K562 (cell line): ENCODE results near the gene DEPP1. TPM values are rescaled to one million over a fixed set of nuclear protein-coding genes. Genes with fewer than 3 reads are reported as not detected.

ENCODE experiments used
- ARID2 ChIP-seq: fragments of 450-650 bp; IDR thresholded peaks from 2 replicates; pipeline ENCODE4 v1.6.1; 2017; ENCODE audit warnings: antibody characterized with exemption, mild to moderate bottlenecking
- CBFB ChIP-seq: sonication (generic); formaldehyde crosslinking; IDR thresholded peaks from 2 replicates; pipeline ENCODE4 v1.4.0; 2020; ENCODE audit warnings: mild to moderate bottlenecking, missing genetic modification reagents
- CBX1 ChIP-seq: sonication (generic); IDR thresholded peaks from 2 replicates; pipeline ENCODE4 v1.6.1; 2016; ENCODE audit warnings: antibody characterized with exemption, low read depth, mild to moderate bottlenecking
- CBX2 ChIP-seq: fragments of 200-600 bp; sonication (generic); IDR thresholded peaks from one replicate; pipeline ENCODE4 v1.6.1; 2012; ENCODE audit warnings: mild to moderate bottlenecking, low read length, inconsistent platforms; ENCODE audit not compliant: insufficient read depth, poor library complexity, severe bottlenecking
- CREBBP ChIP-seq: IDR thresholded peaks from one replicate; pipeline ENCODE4 v1.6.1; 2012; ENCODE audit warnings: low read depth, mild to moderate bottlenecking, control low read depth, inconsistent platforms, low read length
- FOXK1 ChIP-seq: sonication (generic); formaldehyde crosslinking; IDR thresholded peaks from 2 replicates; pipeline ENCODE4 v1.8.0; 2022; ENCODE audit warnings: missing genetic modification reagents, mild to moderate bottlenecking, borderline replicate concordance
- KLF16 ChIP-seq: IDR thresholded peaks from 2 replicates; pipeline ENCODE4 v1.6.1; 2016; ENCODE audit warnings: antibody characterized with exemption
- MYC ChIP-seq, 2 experiments: fragments of 250-450 bp in 1 of 2; sonication (Bioruptor Pico) in 1 of 2; IDR thresholded peaks; 2 replicates each; pipeline versions ENCODE4 v1.5.1 to v1.6.1; 2012 to 2021; ENCODE audit warnings: low read depth in 2 of 2, borderline replicate concordance in 1 of 2, improper control_type of control experiment in 1 of 2, low read length in 1 of 2, mild to moderate bottlenecking in 1 of 2, moderate library complexity in 1 of 2
- NRF1 ChIP-seq, 2 experiments: fragments of 450-650 bp; IDR thresholded peaks in 1 of 2; conservative IDR thresholded peaks in 1 of 2; 2 replicates each; pipeline ENCODE4 v1.6.1; 2014; ENCODE audit warnings: mild to moderate bottlenecking in 2 of 2
- NUFIP1 ChIP-seq: fragments of 450-650 bp; IDR thresholded peaks from 2 replicates; pipeline ENCODE4 v1.6.1; 2018; ENCODE audit not compliant: partially characterized antibody
- PHB ChIP-seq: fragments of 250-450 bp; sonication (Bioruptor Pico); IDR thresholded peaks from 2 replicates; pipeline ENCODE4 v1.5.0; 2021
- RBM14 ChIP-seq: fragments of 200-400 bp; formaldehyde crosslinking; IDR thresholded peaks from 2 replicates; pipeline ENCODE4 v1.6.1; 2018; ENCODE audit warnings: low read depth, mild to moderate bottlenecking, low read length, moderate library complexity, borderline replicate concordance; ENCODE audit not compliant: insufficient read depth
- SRF ChIP-seq, 2 experiments: fragments of 250-450, 450-650 bp in 1 of 2; sonication (Bioruptor Pico) in 1 of 2; sonication (generic) in 1 of 2; formaldehyde crosslinking; IDR thresholded peaks; 2 replicates each; pipeline versions ENCODE4 v1.5.0 to v1.5.1; 2020 to 2022; ENCODE audit warnings: mild to moderate bottlenecking in 1 of 2, missing genetic modification reagents in 1 of 2
- STAG1 ChIP-seq: sonication (generic); formaldehyde crosslinking; IDR thresholded peaks from 2 replicates; pipeline ENCODE4 v1.5.0; 2020; ENCODE audit warnings: missing genetic modification reagents, borderline replicate concordance
- ZC3H11A ChIP-seq: IDR thresholded peaks from 2 replicates; pipeline ENCODE4 v1.6.1; 2012; ENCODE audit warnings: low read depth, low read length, improper control_type of control experiment
- ZNF445 ChIP-seq: fragments of 250-450 bp; sonication (Bioruptor Pico); IDR thresholded peaks from 2 replicates; pipeline ENCODE4 v1.4.0; 2020; ENCODE audit warnings: low read depth, mild to moderate bottlenecking, moderate library complexity
- ZNF79 ChIP-seq: fragments of 250-450 bp; sonication (Bioruptor Pico); IDR thresholded peaks from 2 replicates; pipeline ENCODE4 v1.4.0; 2020; ENCODE audit warnings: low read depth, mild to moderate bottlenecking, moderate library complexity
- polyA plus RNA-seq, 8 experiments: library from polyadenylated mRNA; depleted of rRNA in 4 of 8; stranded (reverse) in 5 of 8; unstranded in 3 of 8; fragments of >200 nt; fragmentation: Nextera tagmentation in 2 of 8; fragmentation: Illumina TruSeq in 1 of 8; extraction: Ambion mirVana in 2 of 8; extraction: Trizol in 1 of 8; gene quantifications; 2 replicates each; pipeline versions ENCODE4 v1.2.1 to v1.2.3, GENCODE V29; 2011 to 2014; ENCODE audit warnings: inconsistent platforms in 1 of 8, missing spikeins in 1 of 8
- total RNA-seq, 7 experiments: library from RNA; depleted of rRNA in 6 of 7; stranded (reverse); fragments of >200 nt in 6 of 7; fragmentation: Illumina TruSeq in 2 of 7; extraction: Trizol in 2 of 7; gene quantifications; 2 replicates each; pipeline versions ENCODE4 v1.2.1 to v1.2.3, GENCODE V29; 2011 to 2021; ENCODE audit warnings: low replicate concordance in 1 of 7
- TF ChIP-seq, protein P1 (sequence below), 2 experiments: IDR thresholded peaks; 2 replicates each; pipeline ENCODE4 v1.6.1; 2011; ENCODE audit warnings: borderline replicate concordance in 1 of 2, control low read depth in 1 of 2, low read depth in 1 of 2, low read length in 1 of 2, mild to moderate bottlenecking in 1 of 2, mixed read lengths in 1 of 2, moderate library complexity in 1 of 2; ENCODE audit not compliant: insufficient read depth in 1 of 2, insufficient read length in 1 of 2, poor library complexity in 1 of 2, severe bottlenecking in 1 of 2; ENCODE audit errors: extremely low read depth in 1 of 2
- TF ChIP-seq, protein P2 (sequence below): sonication (generic); formaldehyde crosslinking; IDR thresholded peaks from 2 replicates; pipeline ENCODE4 v1.8.0; 2022; ENCODE audit warnings: missing genetic modification reagents, mild to moderate bottlenecking, moderate library complexity, borderline replicate concordance
- TF ChIP-seq, protein P3 (sequence below): IDR thresholded peaks from 2 replicates; pipeline ENCODE4 v1.6.1; 2011; ENCODE audit warnings: borderline replicate concordance, low read depth, mild to moderate bottlenecking, moderate library complexity, low read length; ENCODE audit not compliant: insufficient read depth, poor library complexity, severe bottlenecking
- TF ChIP-seq, protein P4 (sequence below): sonication (generic); formaldehyde crosslinking; IDR thresholded peaks from 2 replicates; pipeline ENCODE4 v1.8.0; 2022; ENCODE audit warnings: mild to moderate bottlenecking, missing genetic modification reagents

The DEPP1 gene
- total and polyA plus RNA-seq, 9 of the 15 experiments (the other 6 are each of a cell fraction or from before 2014, with no cell fraction given), result 0.04 to 0.54 (median 0.20) TPM; not detected in 1

DNA sequence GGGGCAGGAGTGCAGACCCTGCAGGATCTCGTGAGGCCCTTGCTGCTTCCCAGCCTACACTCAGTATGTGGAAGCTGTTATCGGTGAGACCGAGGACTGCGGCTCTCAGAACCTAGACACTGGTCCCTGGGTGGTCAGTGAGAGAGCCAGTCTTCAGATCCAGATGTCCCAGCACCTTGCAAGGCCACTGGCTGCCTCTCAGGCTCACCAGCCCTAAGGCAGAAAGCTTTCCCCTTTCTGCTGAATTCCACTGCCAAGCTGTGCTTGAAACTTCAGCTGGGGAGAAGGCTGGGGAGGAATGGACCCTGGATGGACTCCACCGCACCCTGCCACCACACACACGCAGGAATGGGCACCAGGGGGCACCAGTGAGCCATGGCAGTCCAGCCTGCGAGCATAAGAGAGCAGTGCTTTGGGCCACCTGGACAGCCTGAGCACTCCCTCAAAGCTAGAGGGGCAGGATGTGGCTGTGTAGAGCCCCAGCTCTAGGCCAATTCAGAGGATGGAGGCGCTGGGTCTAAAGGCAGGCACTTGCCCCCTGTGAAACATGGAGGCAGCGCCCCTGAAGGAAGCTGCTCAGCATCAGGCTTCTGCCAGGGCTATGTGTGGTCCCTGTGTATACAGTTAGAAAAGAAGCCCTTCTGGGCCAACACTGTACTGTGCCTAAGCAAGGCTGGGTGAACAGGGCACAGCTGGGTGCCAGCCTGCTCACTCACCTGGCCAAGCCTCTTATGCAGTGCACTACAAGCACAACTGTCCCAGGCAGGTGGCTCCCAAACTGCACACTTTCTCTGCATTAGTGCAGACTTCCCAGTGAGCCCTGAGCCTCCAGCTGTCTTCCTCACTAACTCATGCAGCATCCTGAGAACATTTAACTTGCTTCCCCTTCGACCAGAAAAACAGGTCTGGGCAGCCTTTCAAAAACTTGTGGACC lies 45.8 kb downstream of the DEPP1 start (continued):
- TF ChIP-seq, protein P1, sequence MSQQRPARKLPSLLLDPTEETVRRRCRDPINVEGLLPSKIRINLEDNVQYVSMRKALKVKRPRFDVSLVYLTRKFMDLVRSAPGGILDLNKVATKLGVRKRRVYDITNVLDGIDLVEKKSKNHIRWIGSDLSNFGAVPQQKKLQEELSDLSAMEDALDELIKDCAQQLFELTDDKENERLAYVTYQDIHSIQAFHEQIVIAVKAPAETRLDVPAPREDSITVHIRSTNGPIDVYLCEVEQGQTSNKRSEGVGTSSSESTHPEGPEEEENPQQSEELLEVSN (IDR thresholded peaks at IDR 0.05; ENCODE audit: borderline replicate concordance in 1 of 2, extremely low read depth in 1 of 2, insufficient read depth in 1 of 2, insufficient read length in 1 of 2, low read depth in 1 of 2, low read length in 1 of 2, poor library complexity in 1 of 2, severe bottlenecking in 1 of 2), result no peak
- TF ChIP-seq FOXK1 (CRISPR knock-in tag) (no peak), SRF (CRISPR knock-in tag; IDR thresholded peaks at IDR 0.05) (no peak), MYC (IDR thresholded peaks at IDR 0.05; ENCODE audit: low read depth, low read length) (no peak), MYC (CRISPR knock-in tag; IDR thresholded peaks at IDR 0.05; ENCODE audit: borderline replicate concordance, low read depth) (no peak), CBX2 (no peak), ARID2 (peak; percentile 67; the same call in 1 of the 2 replicates), ZC3H11A (no peak), STAG1 (CRISPR knock-in tag) (peak; percentile 87; the same call in 1 of the 2 replicates), KLF16 (peak; percentile 46; the same call in 1 of the 2 replicates), PHB (CRISPR knock-in tag) (no peak), CBFB (CRISPR knock-in tag) (peak; percentile 27; the same call in 1 of the 2 replicates), ZNF445 (no peak), CREBBP (no peak), ZNF79 (CRISPR knock-in tag) (no peak), RBM14 (no peak), NUFIP1 (no peak), NRF1 (conservative IDR thresholded peaks at IDR 0.05 in 1 of 2, IDR thresholded peaks at IDR 0.05 in 1 of 2) (0 out of 4 replicates have a peak, but pooled peaks of 1 of the 2 experiments have one; percentile 12), CBX1 (no peak)
- TF ChIP-seq, protein P2, sequence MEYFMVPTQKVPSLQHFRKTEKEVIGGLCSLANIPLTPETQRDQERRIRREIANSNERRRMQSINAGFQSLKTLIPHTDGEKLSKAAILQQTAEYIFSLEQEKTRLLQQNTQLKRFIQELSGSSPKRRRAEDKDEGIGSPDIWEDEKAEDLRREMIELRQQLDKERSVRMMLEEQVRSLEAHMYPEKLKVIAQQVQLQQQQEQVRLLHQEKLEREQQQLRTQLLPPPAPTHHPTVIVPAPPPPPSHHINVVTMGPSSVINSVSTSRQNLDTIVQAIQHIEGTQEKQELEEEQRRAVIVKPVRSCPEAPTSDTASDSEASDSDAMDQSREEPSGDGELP (CRISPR knock-in tag), result peak; percentile 58; the same call in 1 of the 2 replicates
- TF ChIP-seq, protein P3, sequence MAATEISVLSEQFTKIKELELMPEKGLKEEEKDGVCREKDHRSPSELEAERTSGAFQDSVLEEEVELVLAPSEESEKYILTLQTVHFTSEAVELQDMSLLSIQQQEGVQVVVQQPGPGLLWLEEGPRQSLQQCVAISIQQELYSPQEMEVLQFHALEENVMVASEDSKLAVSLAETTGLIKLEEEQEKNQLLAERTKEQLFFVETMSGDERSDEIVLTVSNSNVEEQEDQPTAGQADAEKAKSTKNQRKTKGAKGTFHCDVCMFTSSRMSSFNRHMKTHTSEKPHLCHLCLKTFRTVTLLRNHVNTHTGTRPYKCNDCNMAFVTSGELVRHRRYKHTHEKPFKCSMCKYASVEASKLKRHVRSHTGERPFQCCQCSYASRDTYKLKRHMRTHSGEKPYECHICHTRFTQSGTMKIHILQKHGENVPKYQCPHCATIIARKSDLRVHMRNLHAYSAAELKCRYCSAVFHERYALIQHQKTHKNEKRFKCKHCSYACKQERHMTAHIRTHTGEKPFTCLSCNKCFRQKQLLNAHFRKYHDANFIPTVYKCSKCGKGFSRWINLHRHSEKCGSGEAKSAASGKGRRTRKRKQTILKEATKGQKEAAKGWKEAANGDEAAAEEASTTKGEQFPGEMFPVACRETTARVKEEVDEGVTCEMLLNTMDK, result no peak
- TF ChIP-seq, protein P4, sequence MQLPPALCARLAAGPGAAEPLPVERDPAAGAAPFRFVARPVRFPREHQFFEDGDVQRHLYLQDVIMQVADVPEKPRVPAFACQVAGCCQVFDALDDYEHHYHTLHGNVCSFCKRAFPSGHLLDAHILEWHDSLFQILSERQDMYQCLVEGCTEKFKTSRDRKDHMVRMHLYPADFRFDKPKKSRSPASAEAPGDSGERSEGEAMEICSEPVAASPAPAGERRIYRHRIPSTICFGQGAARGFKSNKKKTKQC (CRISPR knock-in tag), result no peak
